Measurements from ENCODE around the gene SOX6. TPM values are rescaled to one million over a fixed set of nuclear protein-coding genes. Genes with fewer than 3 reads are reported as not detected.

SOX6 gene
- total RNA-seq, 4 donors from 2014 or later, result 1.7 to 3.6 (median 3.2) TPM

- WGBS, result 48% methylated on average over 2 of the region's 2 CpGs
- Histone ChIP-seq H3K9me3 (no peaks in the 10 kb centered on the region), H3K27me3 (no peaks in the 10 kb centered on the region), H3K4me1 (peaks cover 25 to 35% (median 32%) of the 10 kb centered on the region in 4 donors), H3K4me3 (no peak overlapping the region), H3K36me3 (no peaks in the 10 kb centered on the region), H3K27ac (replicated peaks in 1 of 4) (peak overlapping the region; percentile 50 to 71 (median 60))
- no peak for DNase-seq (ENCODE audit: extremely low spot score)
- intact Hi-C loops (cut with DNase I), result no loop called here
- TF ChIP-seq CTCF (IDR thresholded peaks at IDR 0.05) (no peak), EP300 (IDR thresholded peaks at IDR 0.05) (no peak), POLR2AphosphoS5 (IDR thresholded peaks at IDR 0.05) (peak in 1 of 2 donors; percentile 7)
Measured at GRCh38 chr11:15967966-15968365, 388.4 kb downstream of the SOX6 start.

GRCh38 chr11:15967166-15967565 lies 389.2 kb downstream of the SOX6 start:
- no peak for TF ChIP-seq POLR2AphosphoS5 (IDR thresholded peaks at IDR 0.05)
- no peak for TF ChIP-seq EP300 (IDR thresholded peaks at IDR 0.05)
- TF ChIP-seq POLR2A (IDR thresholded peaks at IDR 0.05; ENCODE audit: low read depth), result no peak
- TF ChIP-seq CTCF (IDR thresholded peaks at IDR 0.05), result no peak
- Histone ChIP-seq H3K36me3 (no peaks in the 10 kb centered on the region), H3K27ac (replicated peaks in 1 of 4) (peak overlapping the region in 1 of 4 donors; percentile 29), H3K27me3 (no peaks in the 10 kb centered on the region), H3K9me3 (no peaks in the 10 kb centered on the region), H3K4me3 (no peak overlapping the region), H3K4me1 (peaks cover 25 to 35% (median 32%) of the 10 kb centered on the region in 4 donors)
- WGBS, result 72% methylated on average over 2 of the region's 2 CpGs
- intact Hi-C loops (cut with DNase I), result no loop called here
- no peak for DNase-seq (ENCODE audit: extremely low spot score)

GRCh38 chr11:15965562-15966250 lies 390.6 kb downstream of the SOX6 start:
- no peak for TF ChIP-seq CTCF (IDR thresholded peaks at IDR 0.05)
- no peak for TF ChIP-seq EP300 (IDR thresholded peaks at IDR 0.05)
- TF ChIP-seq POLR2AphosphoS5 (IDR thresholded peaks at IDR 0.05), result no peak
- no peak for TF ChIP-seq POLR2A (IDR thresholded peaks at IDR 0.05; ENCODE audit: low read depth)
- H3K4me1 ChIP-seq, result peaks cover 25 to 35% (median 32%) of the 10 kb centered on the region in 4 donors
- H3K4me3 ChIP-seq, result no peak overlapping the region
- H3K27ac ChIP-seq (replicated peaks in 1 of 4), result no peak overlapping the region
- no peaks in the 10 kb centered on the region for H3K36me3 ChIP-seq
- intact Hi-C loops (cut with DNase I), result no loop called here
- DNase-seq (ENCODE audit: extremely low spot score), result no peak
- H3K27me3 ChIP-seq, result no peaks in the 10 kb centered on the region
- H3K9me3 ChIP-seq, result no peaks in the 10 kb centered on the region
- WGBS, result 89% methylated on average over 7 of the region's 7 CpGs

GRCh38 chr11:15963266-15963665 lies 393.1 kb downstream of the SOX6 start:
- Histone ChIP-seq H3K27me3 (no peaks in the 10 kb centered on the region), H3K36me3 (no peaks in the 10 kb centered on the region), H3K9me3 (no peaks in the 10 kb centered on the region), H3K4me3 (no peak overlapping the region), H3K4me1 (peaks cover 14 to 23% (median 14%) of the 10 kb centered on the region in 4 donors), H3K27ac (replicated peaks in 1 of 4) (no peak overlapping the region)
- peak; percentile 83 for DNase-seq (ENCODE audit: extremely low spot score)
- WGBS, result no CpG with 5 or more reads among the region's 1 CpG
- intact Hi-C loops (cut with DNase I), result no loop called here
- TF ChIP-seq POLR2AphosphoS5 (IDR thresholded peaks at IDR 0.05), result no peak
- TF ChIP-seq EP300 (IDR thresholded peaks at IDR 0.05), result no peak
- no peak for TF ChIP-seq POLR2A (IDR thresholded peaks at IDR 0.05; ENCODE audit: low read depth)
- TF ChIP-seq CTCF (IDR thresholded peaks at IDR 0.05), result no peak

- H3K4me1 ChIP-seq, result no peaks in the 10 kb centered on the region
- no peaks in the 10 kb centered on the region for H3K36me3 ChIP-seq
- peak; percentile 42 for DNase-seq (ENCODE audit: extremely low spot score)
- 80% methylated on average over 1 of the region's 1 CpG for WGBS
- no peak overlapping the region for H3K27ac ChIP-seq (replicated peaks in 1 of 4)
- intact Hi-C loops (cut with DNase I), result no loop called here
- TF ChIP-seq CTCF (IDR thresholded peaks at IDR 0.05) (no peak), POLR2AphosphoS5 (IDR thresholded peaks at IDR 0.05) (no peak), EP300 (IDR thresholded peaks at IDR 0.05) (no peak), POLR2A (IDR thresholded peaks at IDR 0.05; ENCODE audit: low read depth) (no peak)
- no peaks in the 10 kb centered on the region for H3K27me3 ChIP-seq
- H3K4me3 ChIP-seq, result no peak overlapping the region
- no peaks in the 10 kb centered on the region for H3K9me3 ChIP-seq
Measured at GRCh38 chr11:15958910-15959309, 397.4 kb downstream of the SOX6 start.

Measured in esophagus muscularis mucosa (tissue), 4 donors.